ENCODE measurements around the gene HAP1. TPM values are rescaled to one million over a fixed set of nuclear protein-coding genes. Genes with fewer than 3 reads are reported as not detected.

HAP1 gene
- total RNA-seq, 1 donor from 2014 or later, result 1.2 TPM

GRCh38 chr17:41739661-41740352 lies 5.4 kb upstream of the HAP1 start:
- Histone ChIP-seq H3K27ac (no peak overlapping the region), H3K27me3 (no peaks in the 10 kb centered on the region), H3K4me1 (peaks cover 13% of the 10 kb centered on the region), H3K9me3 (no peaks in the 10 kb centered on the region), H3K4me3 (no peak overlapping the region), H3K36me3 (no peaks in the 10 kb centered on the region)
- TF ChIP-seq POLR2AphosphoS5 (IDR thresholded peaks at IDR 0.05; ENCODE audit: insufficient read depth in 1 of 2, low read depth in 1 of 2) (no peak), POLR2A (IDR thresholded peaks at IDR 0.05) (no peak), CTCF (IDR thresholded peaks at IDR 0.05) (no peak)
- intact Hi-C loops (cut with DNase I), result loop anchor here (5.0 kb wide), 1 partner anchor 62 kb away; no protein-coding TSS in a partner anchor
- no peak for DNase-seq (ENCODE audit: extremely low spot score in 2 of 2)

GRCh38 chr17:41738801-41739112 lies 4.3 kb upstream of the HAP1 start:
- Histone ChIP-seq H3K9me3 (no peaks in the 10 kb centered on the region), H3K4me1 (peaks cover 23% of the 10 kb centered on the region), H3K36me3 (no peaks in the 10 kb centered on the region), H3K27me3 (no peaks in the 10 kb centered on the region), H3K27ac (no peak overlapping the region), H3K4me3 (no peak overlapping the region)
- intact Hi-C loops (cut with DNase I), result loop anchor here (5.0 kb wide), 1 partner anchor 64 kb away; no protein-coding TSS in a partner anchor
- no peak for DNase-seq (ENCODE audit: extremely low spot score in 2 of 2)
- TF ChIP-seq POLR2A (IDR thresholded peaks at IDR 0.05), result no peak
- TF ChIP-seq CTCF (IDR thresholded peaks at IDR 0.05), result no peak
- TF ChIP-seq POLR2AphosphoS5 (IDR thresholded peaks at IDR 0.05; ENCODE audit: insufficient read depth in 1 of 2, low read depth in 1 of 2), result no peak

- DNase-seq (ENCODE audit: extremely low spot score in 2 of 2), result no peak
- peak in 1 of 2 donors; percentile 50 for TF ChIP-seq POLR2AphosphoS5 (IDR thresholded peaks at IDR 0.05; ENCODE audit: insufficient read depth in 1 of 2, low read depth in 1 of 2)
- no peak for TF ChIP-seq POLR2A (IDR thresholded peaks at IDR 0.05)
- peak; percentile 93 to 98 (median 98) for TF ChIP-seq CTCF (IDR thresholded peaks at IDR 0.05)
- H3K36me3 ChIP-seq, result no peaks in the 10 kb centered on the region
- H3K27me3 ChIP-seq, result no peaks in the 10 kb centered on the region
- intact Hi-C loops (cut with DNase I), result loop anchor here (5.0 kb wide), 1 partner anchor 64 kb away; no protein-coding TSS in a partner anchor
- H3K27ac ChIP-seq, result no peak overlapping the region
- H3K4me1 ChIP-seq, result peaks cover 28% of the 10 kb centered on the region
- H3K9me3 ChIP-seq, result no peaks in the 10 kb centered on the region
- H3K4me3 ChIP-seq, result no peak overlapping the region
These were observed 3.8 kb upstream of the HAP1 start for GRCh38 chr17:41738077-41738800.

- peaks cover 28% of the 10 kb centered on the region for H3K4me1 ChIP-seq
- intact Hi-C loops (cut with DNase I), result loop anchor here (5.0 kb wide), 1 partner anchor 65 kb away; no protein-coding TSS in a partner anchor
These were observed 3.2 kb upstream of the HAP1 start for GRCh38 chr17:41737680-41738023.

More at GRCh38 chr17:41737680-41738023, 3.2 kb upstream of the HAP1 start:
- DNase-seq (ENCODE audit: extremely low spot score in 2 of 2), result no peak
- no peaks in the 10 kb centered on the region for H3K9me3 ChIP-seq
- no peak overlapping the region for H3K27ac ChIP-seq
- TF ChIP-seq POLR2AphosphoS5 (IDR thresholded peaks at IDR 0.05; ENCODE audit: insufficient read depth in 1 of 2, low read depth in 1 of 2) (no peak), POLR2A (IDR thresholded peaks at IDR 0.05) (no peak), CTCF (IDR thresholded peaks at IDR 0.05) (no peak)
- no peaks in the 10 kb centered on the region for H3K27me3 ChIP-seq
- no peak overlapping the region for H3K4me3 ChIP-seq
- H3K36me3 ChIP-seq, result no peaks in the 10 kb centered on the region
